GM21367 (cell line): Measurements from ENCODE around the gene SLC35A2.

Experiments used
- ATAC-seq: cut with Tn5 transposase; IDR thresholded peaks from one replicate; pipeline ENCODE4 v1.9.1; 2021; ENCODE audit not compliant: unreplicated experiment

SLC35A2 gene

DNA sequence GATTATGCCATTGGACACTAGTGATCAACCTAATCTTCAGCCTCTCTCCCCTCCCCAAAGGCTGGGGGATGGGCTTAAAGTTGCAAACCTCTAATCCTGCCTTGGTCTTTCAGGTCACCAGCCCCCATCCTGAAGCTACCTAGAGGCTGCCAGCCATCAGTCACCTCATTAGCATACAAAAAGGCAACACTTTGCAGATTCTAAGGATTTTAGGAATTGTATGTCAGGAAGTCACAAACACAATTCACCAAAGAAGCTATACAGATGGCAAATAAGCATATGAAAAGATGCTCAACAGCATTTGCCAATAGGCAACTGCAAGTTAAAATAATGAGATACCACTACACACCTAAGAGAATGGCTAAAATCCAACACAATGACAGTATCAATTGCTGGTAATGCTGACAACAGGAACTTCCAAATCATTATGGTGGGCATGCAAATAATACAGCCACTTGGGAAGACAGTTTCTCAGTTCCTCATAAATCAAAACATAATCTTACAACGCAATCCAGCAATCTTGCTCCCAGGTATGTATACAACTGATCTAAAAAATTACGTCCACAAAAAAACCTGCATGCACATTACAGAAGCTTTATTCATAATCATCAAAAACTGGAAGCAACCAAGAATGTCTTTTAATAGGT is 16.4 kb upstream of the SLC35A2 start:
- no peak for ATAC-seq

DNA sequence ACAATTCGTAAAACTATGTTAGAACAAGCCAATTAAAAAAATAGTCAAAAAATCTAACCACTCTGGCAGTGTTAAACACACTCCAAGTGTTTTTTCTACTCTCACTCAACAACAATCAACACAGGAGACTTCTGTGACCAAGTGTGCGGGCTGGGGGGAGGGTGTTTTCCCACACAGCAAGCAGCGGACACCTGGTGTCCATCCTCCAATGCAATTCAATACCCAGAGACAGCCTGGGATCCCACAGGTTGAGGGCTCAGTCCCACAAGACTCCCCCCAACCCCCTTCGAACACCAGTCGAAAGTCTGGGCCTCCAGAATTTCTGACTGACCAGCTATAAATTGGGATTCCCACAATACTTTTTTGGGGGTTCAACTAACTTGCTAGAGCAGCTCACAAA is 15.7 kb upstream of the SLC35A2 start:
- ATAC-seq = no peak

DNA sequence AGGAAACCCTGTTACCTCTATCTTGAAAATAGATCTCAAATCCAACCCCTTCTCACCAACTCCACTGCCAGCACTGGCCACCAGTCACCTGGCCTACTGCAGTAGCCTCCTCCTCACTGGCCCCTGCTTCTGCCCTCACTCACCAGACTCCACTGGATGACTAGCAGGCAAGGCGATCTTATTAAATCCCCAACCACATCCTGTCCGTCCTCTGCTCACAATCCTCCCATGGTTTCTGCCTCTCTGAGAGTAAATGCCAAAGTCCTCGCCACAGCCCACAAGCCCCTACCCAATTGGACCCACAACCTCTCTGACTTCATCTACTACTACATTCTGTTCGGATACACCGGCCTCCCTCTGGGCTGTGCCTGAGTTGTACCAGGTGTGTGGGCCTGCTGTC is 12.8 kb upstream of the SLC35A2 start:
- ATAC-seq = no peak

DNA sequence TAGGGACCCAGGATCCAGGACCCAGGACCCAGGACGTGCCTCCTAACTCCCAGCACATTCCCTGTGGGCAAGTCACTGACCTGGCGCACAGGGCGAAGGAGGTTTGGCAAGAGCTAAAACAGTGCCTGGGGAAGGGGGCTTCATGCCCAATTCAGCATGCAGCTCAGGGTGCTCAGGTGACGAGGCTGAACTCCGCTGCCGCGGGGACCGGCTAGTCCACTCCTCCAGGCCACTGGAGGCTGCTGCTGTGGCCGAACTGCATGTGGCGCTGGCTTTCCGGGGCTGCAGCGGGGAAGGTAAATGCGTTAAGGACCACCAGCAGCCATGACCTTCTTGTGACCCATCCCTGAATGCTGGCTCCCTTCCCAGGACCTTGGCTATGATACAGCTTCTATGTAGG is 12.3 kb upstream of the SLC35A2 start:
- no peak for ATAC-seq

DNA sequence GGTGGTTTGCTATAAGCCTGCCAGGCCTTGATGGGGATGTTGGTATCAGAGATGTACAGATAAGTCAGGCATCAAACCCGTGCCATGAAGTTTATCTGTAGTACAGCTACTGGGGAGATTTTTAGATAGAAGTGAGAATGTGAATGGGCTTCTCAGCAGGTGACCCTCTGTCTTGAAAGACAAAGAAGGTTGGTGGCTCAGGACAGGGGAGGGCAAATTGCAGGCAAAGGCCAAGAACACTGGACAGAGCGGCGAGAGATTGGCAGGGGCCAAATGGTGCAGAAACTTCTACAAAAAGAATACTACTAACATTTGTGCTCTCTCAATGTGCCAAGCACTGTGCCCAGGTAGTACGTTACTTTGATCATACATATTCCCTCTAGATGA is 9.3 kb upstream of the SLC35A2 start:
- no peak for ATAC-seq

DNA sequence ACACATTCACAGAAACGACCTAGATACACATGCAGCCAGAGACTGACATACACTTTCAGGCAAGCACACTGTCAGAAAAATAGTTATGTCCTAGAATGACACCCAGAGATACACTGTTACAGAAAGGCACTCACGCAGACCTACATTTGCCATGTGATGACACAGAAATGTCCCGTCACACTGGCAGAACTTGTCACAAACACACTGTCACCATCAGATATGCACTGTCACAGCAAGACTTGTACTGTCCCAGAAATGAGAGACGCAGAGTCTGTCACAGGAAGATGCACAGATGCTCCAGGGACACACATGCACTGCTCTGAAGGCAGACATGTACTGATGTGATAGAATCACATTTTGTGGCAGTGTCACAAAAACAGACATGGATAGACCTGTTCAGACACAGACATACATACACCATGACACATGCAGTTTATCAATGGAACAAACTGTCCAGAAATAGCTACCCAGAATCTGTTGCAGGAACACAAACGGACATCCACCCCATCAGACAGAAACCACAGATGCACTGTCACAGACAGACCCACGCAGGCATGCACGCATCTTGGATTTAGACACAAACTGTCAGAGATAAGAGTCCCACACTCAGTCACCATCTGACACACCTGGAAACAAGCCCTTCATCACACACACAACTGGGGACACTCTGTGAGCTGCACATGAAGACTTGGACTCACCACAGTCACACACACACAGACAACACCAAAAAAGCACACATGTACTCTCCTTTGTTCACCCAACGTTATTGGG is 8.7 kb upstream of the SLC35A2 start:
- no peak for ATAC-seq

DNA sequence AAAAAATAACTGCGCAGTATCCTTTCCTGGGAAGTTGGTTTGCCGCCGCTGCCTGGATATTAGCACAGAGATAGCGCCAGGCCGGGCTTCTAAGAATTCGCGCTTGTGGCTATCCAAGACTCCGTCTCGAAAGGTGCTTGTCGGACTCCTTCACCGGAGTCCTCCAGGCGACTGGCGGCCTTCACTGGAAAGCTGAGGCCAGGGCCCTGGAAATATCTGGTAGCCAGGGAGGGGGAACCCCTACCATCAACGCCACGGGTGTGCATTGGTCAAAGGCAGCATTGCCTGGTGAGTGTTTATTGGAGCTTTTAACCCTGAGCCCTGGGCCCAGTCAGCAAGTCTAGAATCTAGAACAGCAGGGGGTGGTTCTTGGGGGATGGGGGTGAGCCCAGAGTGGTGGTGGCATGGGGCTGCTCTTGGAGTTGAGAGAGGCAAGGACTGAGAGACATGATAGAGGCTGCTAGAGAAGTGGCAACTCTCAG is 8.0 kb upstream of the SLC35A2 start:
- ATAC-seq = no peak

DNA sequence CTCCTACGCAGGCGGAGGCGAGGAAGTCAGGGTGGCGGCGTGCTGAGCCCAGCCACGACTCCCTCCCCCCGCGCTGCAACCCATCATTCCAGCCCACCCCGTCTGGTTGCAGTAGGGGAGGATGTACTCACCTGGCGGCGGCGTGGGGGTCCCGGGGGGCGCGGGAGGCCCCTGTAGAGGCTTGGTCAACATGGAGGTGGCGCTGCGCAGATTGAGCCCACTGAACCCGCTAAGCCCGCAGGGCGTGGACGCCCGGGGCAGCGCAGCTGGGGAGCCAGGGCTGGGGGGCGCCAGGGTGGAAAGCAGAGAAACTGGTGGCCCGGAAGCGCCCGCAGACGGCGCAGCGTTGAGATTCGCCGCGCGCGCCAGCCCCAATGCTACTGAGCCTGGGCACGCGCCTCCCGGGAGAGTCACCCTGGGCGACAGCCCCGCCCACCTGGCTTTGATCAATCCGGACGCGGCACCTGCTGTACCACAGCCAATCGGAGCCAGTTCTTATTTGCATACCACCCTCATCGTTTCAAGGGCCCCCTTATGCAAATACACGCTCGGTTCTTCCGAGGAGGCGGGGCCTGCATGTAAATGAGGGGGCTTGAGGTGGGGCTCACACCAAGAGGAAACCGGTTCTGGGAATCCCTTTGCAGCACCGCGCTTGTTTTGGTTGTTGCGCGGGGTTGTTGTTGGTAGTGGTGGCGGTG is 7.3 kb upstream of the SLC35A2 start, which contains the start of gene PIM2:
Gene PIM2, minus strand, starts transcription at position 382 of the 698 bp plus-strand sequence. Its CDS starts 190 bp downstream, at position 192.
- ATAC-seq = peak; percentile 65

DNA sequence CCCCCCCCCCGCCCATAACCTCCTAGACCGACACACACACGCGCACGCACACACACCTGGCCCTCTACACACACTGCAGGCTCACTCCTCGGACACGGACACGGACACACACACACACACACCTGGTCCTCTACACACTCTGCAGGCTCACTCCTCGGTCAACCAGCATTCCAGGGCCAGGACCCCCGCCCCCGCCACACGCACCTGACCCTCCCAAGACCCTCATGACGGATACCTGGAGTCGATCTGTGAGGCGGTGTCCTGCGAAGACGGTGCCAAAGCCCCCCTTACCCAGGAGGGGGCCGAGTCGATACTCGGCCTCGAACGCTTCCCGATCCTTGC is 6.8 kb upstream of the SLC35A2 start:
- no peak for ATAC-seq

DNA sequence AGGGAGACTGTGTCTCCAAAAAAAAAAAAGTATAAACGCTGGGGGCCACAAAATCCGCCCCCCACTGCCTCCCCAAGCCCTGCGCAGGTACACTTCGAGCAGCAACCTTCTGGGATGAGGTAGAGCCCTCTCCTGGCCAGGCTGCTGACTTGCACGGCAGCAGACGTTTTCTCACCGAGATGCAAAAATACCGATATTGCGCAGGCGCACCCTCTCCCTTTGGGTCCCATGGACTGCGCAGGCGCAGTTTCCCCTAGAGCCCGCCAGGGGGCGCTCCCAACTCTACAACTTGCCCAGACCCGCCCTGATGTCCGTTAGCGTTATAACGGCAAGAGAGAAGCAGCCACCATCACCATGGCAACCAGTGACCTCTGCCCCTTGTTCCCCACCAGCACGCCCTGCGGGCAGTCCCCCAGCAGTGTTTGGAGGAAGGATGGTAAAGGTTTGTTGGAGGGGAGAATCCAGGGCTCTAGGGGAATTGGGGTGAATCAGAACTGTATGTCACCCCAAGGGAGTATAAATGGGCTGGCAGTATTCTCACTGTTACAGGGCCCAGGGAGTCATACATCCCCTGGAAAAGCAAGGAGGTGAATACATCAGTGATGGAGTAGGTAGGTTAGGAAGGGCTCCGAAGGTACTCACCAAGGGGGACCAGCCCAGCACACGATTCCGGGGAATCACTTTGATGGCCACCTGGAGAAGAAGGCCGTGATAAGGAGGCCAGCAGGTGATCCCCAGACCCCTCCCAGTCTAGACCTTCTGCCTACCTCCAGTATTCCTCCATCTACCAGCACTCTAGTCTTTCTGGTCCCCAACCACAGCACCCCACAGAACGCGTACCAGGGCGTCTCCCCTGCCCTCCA is 5.9 kb upstream of the SLC35A2 start:
- ATAC-seq = peak; percentile 36

DNA sequence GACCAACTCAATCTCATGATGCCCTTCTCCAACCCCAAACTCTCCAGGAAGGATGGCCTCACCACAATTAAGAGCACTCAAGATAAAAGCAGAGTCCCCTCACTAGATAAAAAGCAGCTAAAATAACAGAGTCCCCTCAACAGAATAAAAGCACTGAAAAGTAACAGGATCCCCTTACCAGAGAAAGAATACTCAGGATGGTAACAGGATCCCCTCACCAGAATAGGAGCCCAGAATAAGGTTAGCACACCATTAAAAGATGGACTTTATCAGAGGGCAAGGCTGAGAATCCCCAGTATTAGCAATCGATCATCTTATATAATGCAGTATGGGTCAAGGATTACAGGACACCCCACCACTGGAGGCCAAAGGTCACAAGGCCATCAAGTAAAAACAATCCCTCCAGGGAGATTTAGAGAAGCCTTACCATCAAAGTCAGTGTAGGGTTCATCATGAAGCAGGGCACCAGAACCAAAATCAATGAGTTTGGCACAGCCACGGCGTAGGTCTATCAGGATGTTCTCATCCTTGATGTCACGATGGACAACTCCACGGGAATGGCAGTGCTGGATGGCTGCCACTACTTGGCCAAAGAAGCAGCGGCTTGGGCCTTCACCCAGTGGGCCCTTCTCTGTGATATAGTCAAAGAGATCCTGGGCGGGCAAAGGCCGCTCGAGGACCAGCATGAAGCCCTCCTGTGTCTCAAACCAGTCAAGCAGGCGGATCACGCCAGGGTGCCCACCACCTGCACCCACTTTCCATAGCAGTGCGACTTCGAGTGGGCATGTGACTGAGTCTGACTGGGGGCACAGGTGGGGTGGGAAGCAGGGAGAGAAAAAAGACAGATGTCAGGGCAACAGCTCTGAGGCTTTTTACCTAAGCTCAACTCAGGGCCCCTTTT is 3.4 kb upstream of the SLC35A2 start:
- no peak for ATAC-seq

DNA sequence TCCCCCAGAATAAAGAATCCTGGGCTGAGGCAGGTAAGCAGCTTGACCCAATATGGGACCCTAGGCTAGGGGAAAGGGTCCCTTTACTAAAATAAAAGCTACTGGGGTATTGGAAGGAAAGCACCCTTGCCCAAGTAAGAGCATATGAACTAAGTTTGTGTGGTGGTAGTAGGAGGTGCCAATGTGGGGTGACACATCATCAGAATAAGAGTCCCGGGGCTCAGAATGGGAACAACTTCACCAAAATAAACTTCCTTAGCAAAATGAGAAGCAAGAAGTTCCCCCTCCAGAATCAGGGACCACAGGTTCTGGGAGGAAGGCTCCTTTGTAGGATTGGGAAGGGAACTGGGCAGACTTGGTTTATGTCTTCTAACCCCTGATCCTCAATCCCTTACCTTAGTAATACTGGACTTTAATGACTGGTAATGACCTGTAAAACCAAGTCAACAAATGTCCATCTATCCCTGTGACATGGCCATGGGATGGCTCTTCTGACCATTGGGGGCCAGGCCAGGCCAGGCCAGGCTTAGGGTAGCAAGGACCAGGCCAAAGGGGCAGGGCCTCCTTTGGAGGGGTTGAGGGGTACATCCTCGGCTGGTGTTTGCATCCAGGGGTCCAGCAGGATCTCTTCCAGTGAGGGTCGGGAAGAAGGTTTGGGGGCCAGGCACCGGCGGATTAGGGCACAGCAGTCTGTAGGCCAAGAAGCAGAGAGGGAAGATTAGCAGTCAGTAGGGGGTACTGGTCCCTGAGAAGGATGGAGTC is 2.3 kb upstream of the SLC35A2 start:
- no peak for ATAC-seq

DNA sequence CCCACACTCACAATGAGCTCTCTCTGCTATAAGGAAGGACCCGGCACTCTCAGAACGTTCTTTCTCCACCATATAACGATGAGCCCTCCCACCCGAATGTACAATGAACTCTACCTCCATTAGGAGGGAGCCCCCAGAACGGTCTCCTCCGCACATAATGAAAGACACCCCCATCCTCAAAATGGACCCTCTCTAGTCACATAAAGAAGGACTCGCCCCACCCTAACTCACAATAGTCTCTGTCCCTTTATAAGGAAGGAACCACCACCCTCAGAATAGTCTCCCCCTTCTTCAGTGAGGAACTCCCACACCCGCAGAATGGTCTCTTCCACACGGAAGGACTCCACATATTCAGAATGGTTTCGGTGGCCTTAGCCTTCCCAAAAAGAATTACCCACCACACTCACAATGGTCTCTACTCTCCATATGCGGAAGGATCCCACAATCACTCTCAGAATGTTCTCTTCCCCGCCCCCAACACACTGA is 477 bp downstream of the SLC35A2 start:
- ATAC-seq = peak; percentile 8

DNA sequence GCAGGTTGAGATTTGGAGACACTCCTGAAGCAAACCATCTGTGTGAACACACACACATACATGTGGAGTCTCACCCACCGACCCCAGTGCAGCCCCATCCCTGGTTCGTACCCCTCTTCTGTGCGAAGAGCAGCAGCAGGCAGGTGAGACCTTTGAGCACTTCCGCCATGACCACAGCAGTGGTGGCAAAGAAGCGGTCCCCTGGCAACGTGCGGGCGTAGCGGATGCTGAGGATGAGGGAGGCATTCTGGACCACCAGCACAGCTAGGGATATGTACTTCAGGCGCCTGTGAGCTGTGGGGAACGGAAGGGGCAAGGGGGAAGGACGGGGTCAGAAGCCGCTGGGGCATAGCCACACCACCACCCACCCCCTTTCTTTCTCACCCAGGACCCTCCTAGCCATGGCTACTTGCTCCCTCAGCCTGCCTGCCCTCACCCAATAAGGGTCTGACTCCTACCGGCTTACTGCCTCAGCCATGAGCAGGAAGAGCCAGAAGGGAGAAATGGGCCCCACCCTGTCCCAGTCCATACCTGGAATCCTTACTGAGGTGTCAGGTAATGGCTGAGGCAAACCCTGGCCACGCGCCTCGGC is 1.6 kb downstream of the SLC35A2 start:
- no peak for ATAC-seq

DNA sequence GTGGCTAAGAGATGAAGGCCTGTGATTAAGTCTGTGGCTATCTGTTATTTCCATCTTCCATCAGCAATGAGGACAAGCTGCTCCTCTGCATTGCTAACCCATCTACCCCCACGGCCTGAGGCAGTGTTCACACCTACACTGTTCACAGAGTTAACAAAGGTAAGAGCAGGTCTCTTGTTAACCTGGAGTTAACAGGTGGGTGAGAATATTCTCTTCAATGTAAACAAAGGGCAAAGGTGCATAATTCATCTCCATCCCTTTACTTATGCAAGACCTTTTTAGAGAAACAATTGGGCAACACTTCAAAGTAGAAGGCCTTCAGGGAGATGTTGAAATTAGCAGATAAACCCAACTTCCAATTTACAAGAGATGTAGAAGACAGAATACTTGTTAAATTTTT is 2.8 kb downstream of the SLC35A2 start:
- no peak for ATAC-seq

DNA sequence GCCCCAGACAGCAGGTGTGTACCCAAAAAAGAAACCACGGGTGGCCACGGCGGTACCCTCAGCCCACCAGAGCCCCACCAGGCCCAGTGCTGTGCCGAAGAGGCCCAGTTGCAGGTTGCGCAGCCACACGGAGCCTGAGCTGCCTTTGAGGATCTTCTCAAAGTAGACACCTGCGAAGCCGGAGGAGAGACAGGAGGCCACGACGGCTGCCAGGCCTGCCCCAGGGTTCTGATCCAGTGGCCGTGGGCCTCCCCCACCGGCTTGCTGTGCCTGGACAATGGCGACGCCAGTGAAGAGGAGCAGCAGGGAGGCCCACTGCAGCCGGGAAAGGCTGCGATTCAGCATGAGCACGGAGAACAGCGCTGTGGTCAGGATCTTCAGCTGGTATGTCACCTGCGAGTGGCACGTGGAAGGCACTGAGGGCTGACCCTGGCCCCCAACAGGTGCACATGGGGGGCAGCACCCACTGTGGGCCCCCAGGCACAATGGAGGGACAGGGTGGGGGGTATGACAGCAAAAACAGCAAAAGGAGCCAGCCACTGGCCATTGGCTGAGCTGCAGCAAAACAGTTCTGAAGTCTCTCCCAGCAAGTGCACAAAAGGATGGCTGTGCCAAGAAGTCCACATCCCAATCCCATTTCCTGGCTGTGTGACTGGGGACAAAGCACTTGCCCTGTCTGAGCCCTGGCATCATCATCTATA is 6.2 kb downstream of the SLC35A2 start:
- no peak for ATAC-seq

DNA sequence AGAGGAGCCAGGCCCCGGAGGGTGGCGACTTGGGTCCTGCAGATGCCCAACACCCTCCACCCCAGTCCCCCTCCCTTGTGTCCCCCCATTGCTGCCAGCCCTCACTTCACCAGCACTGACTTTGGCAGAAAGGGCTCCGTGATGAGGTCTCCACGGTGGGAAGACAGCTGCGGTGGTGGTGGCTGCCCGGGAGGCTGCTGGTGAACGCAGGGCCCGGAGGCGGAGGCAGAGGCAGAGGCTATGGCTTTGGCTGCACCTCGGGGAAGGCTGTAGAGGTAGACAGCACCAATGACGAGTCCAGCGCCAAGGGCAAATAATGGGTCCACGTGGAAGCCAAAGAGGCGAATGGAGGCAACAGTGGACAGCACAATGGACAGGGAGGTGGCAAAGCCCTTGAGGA is 6.8 kb downstream of the SLC35A2 start:
- ATAC-seq = no peak

DNA sequence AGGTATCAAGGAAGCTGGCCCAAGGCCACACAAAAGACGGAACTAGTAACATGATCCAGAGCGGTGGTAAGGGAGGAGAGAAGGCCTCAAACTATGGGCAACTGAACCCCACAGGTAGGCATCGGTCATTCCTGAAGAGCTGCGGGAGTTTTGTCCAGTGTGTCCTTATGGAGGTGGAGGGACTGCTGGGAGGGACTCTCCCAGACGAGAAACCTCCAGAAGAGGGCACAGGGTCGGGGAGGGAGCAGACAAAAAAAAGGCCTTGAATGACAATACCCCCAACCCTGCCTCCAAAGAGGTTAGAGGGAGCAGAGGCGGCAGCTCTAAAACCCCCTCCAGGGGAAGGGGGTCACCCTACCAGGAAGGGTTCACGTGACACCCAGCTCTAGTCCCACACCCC is 7.3 kb downstream of the SLC35A2 start:
- ATAC-seq = no peak
